K562 (cell line): ENCODE data around the gene MPST.

Source experiments
- NFIC ChIP-seq: fragments of 450-650 bp; IDR thresholded peaks from 2 replicates; pipeline ENCODE4 v1.6.1; 2017; ENCODE audit warnings: mild to moderate bottlenecking, inconsistent platforms
- TF ChIP-seq, protein P1 (sequence below), 3 experiments: IDR thresholded peaks in 2 of 3; conservative IDR thresholded peaks in 1 of 3; 2 replicates each; pipeline ENCODE4 v1.5.1; 2011 to 2012; ENCODE audit warnings: low read length in 3 of 3, mild to moderate bottlenecking in 3 of 3, control low read depth in 2 of 3, improper control_type of control experiment in 1 of 3, inconsistent platforms in 1 of 3, low read depth in 1 of 3, mixed read lengths in 1 of 3, moderate library complexity in 1 of 3; ENCODE audit not compliant: insufficient read depth in 2 of 3
- TF ChIP-seq, protein P2 (sequence below): sonication (generic); formaldehyde crosslinking; IDR thresholded peaks from 2 replicates; pipeline ENCODE4 v1.8.0; 2023; ENCODE audit warnings: mild to moderate bottlenecking, missing genetic modification reagents

DNA sequence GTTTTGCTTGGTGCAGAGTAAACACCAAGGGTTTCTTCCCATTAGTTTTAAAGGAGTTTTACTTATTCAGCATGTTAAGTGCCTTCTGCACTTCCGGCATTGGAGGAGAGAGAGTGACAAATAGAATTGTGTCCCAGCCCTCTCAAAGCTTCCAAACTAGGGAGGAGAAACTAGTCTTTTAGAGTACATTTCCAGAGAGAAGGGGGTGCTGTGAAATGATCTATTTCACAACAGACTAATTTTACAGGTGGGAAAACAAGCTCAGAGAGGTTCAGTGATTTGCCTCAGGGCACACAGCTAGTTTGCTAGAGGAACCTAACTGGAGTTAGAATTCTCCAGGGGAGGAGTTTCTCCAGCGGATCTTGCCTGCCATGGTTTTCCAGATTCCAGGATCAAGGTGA is 12.6 kb downstream of the MPST start:
- TF ChIP-seq NFIC, result no peak
- TF ChIP-seq, protein P1, sequence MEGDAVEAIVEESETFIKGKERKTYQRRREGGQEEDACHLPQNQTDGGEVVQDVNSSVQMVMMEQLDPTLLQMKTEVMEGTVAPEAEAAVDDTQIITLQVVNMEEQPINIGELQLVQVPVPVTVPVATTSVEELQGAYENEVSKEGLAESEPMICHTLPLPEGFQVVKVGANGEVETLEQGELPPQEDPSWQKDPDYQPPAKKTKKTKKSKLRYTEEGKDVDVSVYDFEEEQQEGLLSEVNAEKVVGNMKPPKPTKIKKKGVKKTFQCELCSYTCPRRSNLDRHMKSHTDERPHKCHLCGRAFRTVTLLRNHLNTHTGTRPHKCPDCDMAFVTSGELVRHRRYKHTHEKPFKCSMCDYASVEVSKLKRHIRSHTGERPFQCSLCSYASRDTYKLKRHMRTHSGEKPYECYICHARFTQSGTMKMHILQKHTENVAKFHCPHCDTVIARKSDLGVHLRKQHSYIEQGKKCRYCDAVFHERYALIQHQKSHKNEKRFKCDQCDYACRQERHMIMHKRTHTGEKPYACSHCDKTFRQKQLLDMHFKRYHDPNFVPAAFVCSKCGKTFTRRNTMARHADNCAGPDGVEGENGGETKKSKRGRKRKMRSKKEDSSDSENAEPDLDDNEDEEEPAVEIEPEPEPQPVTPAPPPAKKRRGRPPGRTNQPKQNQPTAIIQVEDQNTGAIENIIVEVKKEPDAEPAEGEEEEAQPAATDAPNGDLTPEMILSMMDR (IDR thresholded peaks at IDR 0.05 in 2 of 3, conservative IDR thresholded peaks at IDR 0.05 in 1 of 3; ENCODE audit: insufficient read depth in 2 of 3, low read depth in 1 of 3, low read length in 3 of 3), result no peak
- TF ChIP-seq, protein P2, sequence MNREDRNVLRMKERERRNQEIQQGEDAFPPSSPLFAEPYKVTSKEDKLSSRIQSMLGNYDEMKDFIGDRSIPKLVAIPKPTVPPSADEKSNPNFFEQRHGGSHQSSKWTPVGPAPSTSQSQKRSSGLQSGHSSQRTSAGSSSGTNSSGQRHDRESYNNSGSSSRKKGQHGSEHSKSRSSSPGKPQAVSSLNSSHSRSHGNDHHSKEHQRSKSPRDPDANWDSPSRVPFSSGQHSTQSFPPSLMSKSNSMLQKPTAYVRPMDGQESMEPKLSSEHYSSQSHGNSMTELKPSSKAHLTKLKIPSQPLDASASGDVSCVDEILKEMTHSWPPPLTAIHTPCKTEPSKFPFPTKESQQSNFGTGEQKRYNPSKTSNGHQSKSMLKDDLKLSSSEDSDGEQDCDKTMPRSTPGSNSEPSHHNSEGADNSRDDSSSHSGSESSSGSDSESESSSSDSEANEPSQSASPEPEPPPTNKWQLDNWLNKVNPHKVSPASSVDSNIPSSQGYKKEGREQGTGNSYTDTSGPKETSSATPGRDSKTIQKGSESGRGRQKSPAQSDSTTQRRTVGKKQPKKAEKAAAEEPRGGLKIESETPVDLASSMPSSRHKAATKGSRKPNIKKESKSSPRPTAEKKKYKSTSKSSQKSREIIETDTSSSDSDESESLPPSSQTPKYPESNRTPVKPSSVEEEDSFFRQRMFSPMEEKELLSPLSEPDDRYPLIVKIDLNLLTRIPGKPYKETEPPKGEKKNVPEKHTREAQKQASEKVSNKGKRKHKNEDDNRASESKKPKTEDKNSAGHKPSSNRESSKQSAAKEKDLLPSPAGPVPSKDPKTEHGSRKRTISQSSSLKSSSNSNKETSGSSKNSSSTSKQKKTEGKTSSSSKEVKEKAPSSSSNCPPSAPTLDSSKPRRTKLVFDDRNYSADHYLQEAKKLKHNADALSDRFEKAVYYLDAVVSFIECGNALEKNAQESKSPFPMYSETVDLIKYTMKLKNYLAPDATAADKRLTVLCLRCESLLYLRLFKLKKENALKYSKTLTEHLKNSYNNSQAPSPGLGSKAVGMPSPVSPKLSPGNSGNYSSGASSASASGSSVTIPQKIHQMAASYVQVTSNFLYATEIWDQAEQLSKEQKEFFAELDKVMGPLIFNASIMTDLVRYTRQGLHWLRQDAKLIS (CRISPR knock-in tag), result no peak
